ENCODE measurements around the gene PCDHGA3. TPM values are rescaled to one million over a fixed set of nuclear protein-coding genes. Genes with fewer than 3 reads are reported as not detected.
A peak's percentile ranks its signal among the peaks of the same experiment; 100 is the strongest.
"Not testable (repeated sequence)": the region's sequence is repeated elsewhere in the genome, so short reads cannot be mapped to it uniquely, and the experiment has no call there.

PCDHGA3 gene
- total RNA-seq, 1 donor from 2014 or later, result 10.4 TPM

- DNase-seq, result no peak
- peaks cover 55% of the 10 kb centered on the region for H3K36me3 Mint-ChIP-seq (ENCODE audit: unreplicated experiment)
- no peak overlapping the region for H3K4me3 Mint-ChIP-seq (ENCODE audit: unreplicated experiment)
- no peaks in the 10 kb centered on the region for H3K4me1 Mint-ChIP-seq (ENCODE audit: low read depth, unreplicated experiment)
- H3K27me3 Mint-ChIP-seq (ENCODE audit: unreplicated experiment), result no peaks in the 10 kb centered on the region
- H3K9me3 Mint-ChIP-seq (ENCODE audit: unreplicated experiment), result peaks cover 21% of the 10 kb centered on the region
- no peak overlapping the region for H3K27ac Mint-ChIP-seq (ENCODE audit: unreplicated experiment)
- TF ChIP-seq, protein P1, sequence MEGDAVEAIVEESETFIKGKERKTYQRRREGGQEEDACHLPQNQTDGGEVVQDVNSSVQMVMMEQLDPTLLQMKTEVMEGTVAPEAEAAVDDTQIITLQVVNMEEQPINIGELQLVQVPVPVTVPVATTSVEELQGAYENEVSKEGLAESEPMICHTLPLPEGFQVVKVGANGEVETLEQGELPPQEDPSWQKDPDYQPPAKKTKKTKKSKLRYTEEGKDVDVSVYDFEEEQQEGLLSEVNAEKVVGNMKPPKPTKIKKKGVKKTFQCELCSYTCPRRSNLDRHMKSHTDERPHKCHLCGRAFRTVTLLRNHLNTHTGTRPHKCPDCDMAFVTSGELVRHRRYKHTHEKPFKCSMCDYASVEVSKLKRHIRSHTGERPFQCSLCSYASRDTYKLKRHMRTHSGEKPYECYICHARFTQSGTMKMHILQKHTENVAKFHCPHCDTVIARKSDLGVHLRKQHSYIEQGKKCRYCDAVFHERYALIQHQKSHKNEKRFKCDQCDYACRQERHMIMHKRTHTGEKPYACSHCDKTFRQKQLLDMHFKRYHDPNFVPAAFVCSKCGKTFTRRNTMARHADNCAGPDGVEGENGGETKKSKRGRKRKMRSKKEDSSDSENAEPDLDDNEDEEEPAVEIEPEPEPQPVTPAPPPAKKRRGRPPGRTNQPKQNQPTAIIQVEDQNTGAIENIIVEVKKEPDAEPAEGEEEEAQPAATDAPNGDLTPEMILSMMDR (IDR thresholded peaks at IDR 0.05; ENCODE audit: partially characterized antibody, unreplicated experiment), result no peak
Observed at GRCh38 chr5:141374627-141375026, 31.0 kb downstream of the PCDHGA3 start.

DNA sequence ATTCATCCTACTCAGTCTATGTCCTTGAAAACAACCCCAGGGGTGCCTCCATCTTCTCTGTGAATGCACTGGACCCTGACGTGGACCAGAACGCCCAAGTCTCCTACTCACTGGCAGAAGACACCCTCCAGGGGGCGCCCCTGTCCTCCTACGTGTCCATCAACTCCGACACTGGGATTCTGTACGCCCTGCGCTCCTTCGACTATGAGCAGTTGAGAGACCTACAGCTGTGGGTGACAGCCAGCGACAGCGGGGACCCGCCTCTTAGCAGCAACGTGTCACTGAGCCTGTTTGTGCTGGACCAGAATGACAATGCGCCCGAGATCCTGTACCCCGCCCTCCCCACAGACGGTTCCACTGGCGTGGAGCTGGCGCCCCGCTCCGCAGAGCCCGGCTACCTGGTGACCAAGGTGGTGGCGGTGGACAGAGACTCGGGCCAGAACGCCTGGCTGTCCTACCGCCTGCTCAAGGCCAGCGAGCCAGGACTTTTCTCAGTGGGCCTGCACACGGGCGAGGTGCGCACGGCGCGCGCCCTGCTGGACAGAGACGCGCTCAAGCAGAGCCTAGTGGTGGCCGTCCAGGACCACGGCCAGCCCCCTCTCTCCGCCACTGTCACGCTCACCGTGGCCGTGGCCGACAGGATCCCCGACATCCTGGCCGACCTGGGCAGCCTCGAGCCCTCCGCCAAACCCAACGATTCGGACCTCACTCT, 32.0 kb downstream of the PCDHGA3 start:
- peaks cover 46% of the 10 kb centered on the region for H3K36me3 Mint-ChIP-seq (ENCODE audit: unreplicated experiment)
- H3K27me3 Mint-ChIP-seq (ENCODE audit: unreplicated experiment); H3K27ac Mint-ChIP-seq (ENCODE audit: unreplicated experiment); H3K4me1 Mint-ChIP-seq (ENCODE audit: low read depth, unreplicated experiment); DNase-seq; H3K4me3 Mint-ChIP-seq (ENCODE audit: unreplicated experiment): not testable (repeated sequence)
- H3K9me3 Mint-ChIP-seq (ENCODE audit: unreplicated experiment), result peaks cover 18% of the 10 kb centered on the region

DNA sequence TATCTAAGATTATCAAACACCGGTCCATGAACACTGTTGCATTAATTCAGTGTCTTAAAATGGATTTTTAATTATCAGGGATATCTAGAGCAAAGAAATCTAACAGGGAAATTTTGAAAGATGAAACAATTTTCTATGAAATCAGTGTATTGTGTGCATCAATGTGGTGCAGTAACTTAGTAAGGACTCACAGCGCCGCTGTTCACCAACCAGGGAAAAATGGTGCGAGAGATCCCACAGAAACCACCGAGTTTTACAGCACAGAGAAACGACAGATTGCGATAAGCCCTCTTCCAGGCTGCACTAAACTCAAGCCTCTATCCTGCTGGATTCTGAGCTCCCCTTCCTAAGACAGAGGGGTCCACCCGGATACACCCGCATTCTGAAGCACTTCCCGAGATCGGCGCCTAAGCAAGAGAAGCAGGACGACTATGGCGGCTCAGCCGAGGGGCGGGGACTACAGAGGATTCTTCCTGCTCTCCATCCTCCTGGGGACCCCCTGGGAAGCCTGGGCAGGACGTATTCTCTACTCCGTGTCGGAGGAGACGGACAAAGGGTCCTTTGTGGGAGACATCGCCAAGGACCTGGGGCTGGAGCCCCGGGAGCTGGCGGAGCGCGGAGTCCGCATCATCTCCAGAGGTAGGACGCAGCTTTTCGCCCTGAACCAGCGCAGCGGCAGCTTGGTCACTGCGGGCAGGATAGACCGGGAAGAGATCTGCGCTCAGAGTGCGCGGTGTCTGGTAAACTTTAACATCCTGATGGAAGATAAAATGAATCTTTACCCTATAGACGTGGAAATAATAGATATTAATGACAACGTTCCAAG, 39.1 kb downstream of the PCDHGA3 start, which contains the start of gene PCDHGA7:
Gene PCDHGA7 (plus strand): TSS at position 274 of the 826 bp plus-strand sequence. CDS start 158 bp downstream, at position 432.
- DNase-seq, result no peak
- Mint-ChIP-seq H3K4me3 (ENCODE audit: unreplicated experiment) (peak within 1 kb of the TSS; percentile 38), H3K36me3 (ENCODE audit: unreplicated experiment) (peaks cover 55% of the 10 kb centered on the region), H3K4me1 (ENCODE audit: low read depth, unreplicated experiment) (no peaks in the 10 kb centered on the region), H3K27me3 (ENCODE audit: unreplicated experiment) (no peaks in the 10 kb centered on the region), H3K9me3 (ENCODE audit: unreplicated experiment) (peaks cover 20% of the 10 kb centered on the region), H3K27ac (ENCODE audit: unreplicated experiment) (no peak within 1 kb of the TSS)
- TF ChIP-seq, protein P1 (IDR thresholded peaks at IDR 0.05; ENCODE audit: partially characterized antibody, unreplicated experiment), result no peak

DNA sequence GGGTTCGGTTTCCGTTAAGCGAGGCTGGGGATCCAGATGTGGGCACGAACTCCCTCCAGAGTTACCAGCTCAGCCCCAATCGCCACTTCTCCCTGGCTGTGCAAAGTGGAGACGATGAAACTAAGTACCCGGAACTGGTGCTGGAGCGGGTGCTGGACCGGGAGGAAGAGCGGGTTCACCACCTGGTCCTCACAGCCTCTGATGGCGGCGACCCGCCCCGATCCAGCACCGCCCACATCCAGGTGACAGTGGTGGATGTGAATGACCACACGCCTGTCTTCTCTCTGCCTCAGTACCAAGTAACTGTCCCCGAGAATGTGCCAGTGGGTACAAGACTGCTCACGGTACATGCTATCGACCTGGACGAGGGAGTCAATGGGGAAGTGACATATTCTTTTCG, 39.7 kb downstream of the PCDHGA3 start:
- H3K4me1 Mint-ChIP-seq (ENCODE audit: low read depth, unreplicated experiment), result no peaks in the 10 kb centered on the region
- peaks cover 58% of the 10 kb centered on the region for H3K36me3 Mint-ChIP-seq (ENCODE audit: unreplicated experiment)
- no peak for DNase-seq
- H3K27ac Mint-ChIP-seq (ENCODE audit: unreplicated experiment), result no peak overlapping the region
- no peak overlapping the region for H3K4me3 Mint-ChIP-seq (ENCODE audit: unreplicated experiment)
- H3K9me3 Mint-ChIP-seq (ENCODE audit: unreplicated experiment), result peaks cover 22% of the 10 kb centered on the region
- H3K27me3 Mint-ChIP-seq (ENCODE audit: unreplicated experiment), result no peaks in the 10 kb centered on the region
- TF ChIP-seq, protein P1 (IDR thresholded peaks at IDR 0.05; ENCODE audit: partially characterized antibody, unreplicated experiment), result no peak

GRCh38 chr5:141384471-141385267, 41.0 kb downstream of the PCDHGA3 start:
- Mint-ChIP-seq H3K36me3 (ENCODE audit: unreplicated experiment) (peaks cover 65% of the 10 kb centered on the region), H3K27ac (ENCODE audit: unreplicated experiment) (no peak overlapping the region), H3K4me3 (ENCODE audit: unreplicated experiment) (no peak overlapping the region), H3K9me3 (ENCODE audit: unreplicated experiment) (peaks cover 31% of the 10 kb centered on the region), H3K4me1 (ENCODE audit: low read depth, unreplicated experiment) (peaks cover 1% of the 10 kb centered on the region), H3K27me3 (ENCODE audit: unreplicated experiment) (peaks cover 2% of the 10 kb centered on the region)
- DNase-seq, result no peak
- TF ChIP-seq, protein P1 (IDR thresholded peaks at IDR 0.05; ENCODE audit: partially characterized antibody, unreplicated experiment), result no peak
